ENCODE data around the gene ZNF442.
"Not testable (repeated sequence)": the region's sequence is repeated elsewhere in the genome, so short reads cannot be mapped to it uniquely, and the experiment has no call there.

Gene ZNF442

GRCh38 chr19:12325690-12326089 lies 39.8 kb downstream of the ZNF442 start:
- no peak for DNase-seq

- DNase-seq: no peak
These were observed 46.6 kb downstream of the ZNF442 start for GRCh38 chr19:12318782-12319413.

GRCh38 chr19:12314553-12314952 lies 50.9 kb downstream of the ZNF442 start:
- no peak for DNase-seq

GRCh38 chr19:12308891-12309290 lies 56.6 kb downstream of the ZNF442 start:
- not testable (repeated sequence) for DNase-seq
